ENCODE measurements around the gene SPTBN2. TPM values are rescaled to one million over a fixed set of nuclear protein-coding genes. Genes with fewer than 3 reads are reported as not detected.

The SPTBN2 gene
- total RNA-seq, 4 donors from 2014 or later, result 3.1 to 18.3 (median 8.5) TPM

- no peaks in the 10 kb centered on the region for H3K27me3 ChIP-seq
- no peaks in the 10 kb centered on the region for H3K4me1 ChIP-seq
- H3K4me3 ChIP-seq, result no peak overlapping the region
- 16 to 18% methylated on average over 6 of the region's 6 CpGs for WGBS, 2 donors
- H3K36me3 ChIP-seq, result peaks cover 0 to 16% (median 0%) of the 10 kb centered on the region in 3 donors
- H3K27ac ChIP-seq, result no peak overlapping the region
- DNase-seq (ENCODE audit: low spot score in 2 of 2), result peak; percentile 80 to 92
- TF ChIP-seq POLR2A (IDR thresholded peaks at IDR 0.05) (no peak), EP300 (IDR thresholded peaks at IDR 0.05) (peak in 1 of 2 donors; percentile 50), CTCF (IDR thresholded peaks at IDR 0.05) (peak; percentile 82 to 94 (median 87))
- H3K9me3 ChIP-seq, result peaks cover 0 to 10% (median 0%) of the 10 kb centered on the region in 4 donors
These were observed 34.2 kb downstream of the SPTBN2 start for GRCh38 chr11:66694732-66695207.

GRCh38 chr11:66694056-66694410 lies 35.0 kb downstream of the SPTBN2 start:
- Histone ChIP-seq H3K9me3 (peaks cover 0 to 2% (median 0%) of the 10 kb centered on the region in 4 donors), H3K36me3 (peaks cover 0 to 10% (median 0%) of the 10 kb centered on the region in 3 donors), H3K4me1 (no peaks in the 10 kb centered on the region), H3K4me3 (no peak overlapping the region), H3K27ac (no peak overlapping the region), H3K27me3 (no peaks in the 10 kb centered on the region)
- DNase-seq (ENCODE audit: low spot score in 2 of 2), result no peak
- TF ChIP-seq CTCF (IDR thresholded peaks at IDR 0.05), result no peak
- no peak for TF ChIP-seq POLR2A (IDR thresholded peaks at IDR 0.05)
- TF ChIP-seq EP300 (IDR thresholded peaks at IDR 0.05), result no peak
- 90% methylated on average over 13 of the region's 13 CpGs for WGBS, 2 donors

GRCh38 chr11:66693356-66694055 lies 35.5 kb downstream of the SPTBN2 start:
- no peak overlapping the region for H3K4me3 ChIP-seq
- no peaks in the 10 kb centered on the region for H3K27me3 ChIP-seq
- H3K36me3 ChIP-seq, result peaks cover 0 to 5% (median 0%) of the 10 kb centered on the region in 3 donors
- WGBS, 2 donors, result 92 to 94% methylated on average over 14 to 15 of the region's 15 CpGs
- H3K27ac ChIP-seq, result no peak overlapping the region
- no peak for TF ChIP-seq EP300 (IDR thresholded peaks at IDR 0.05)
- TF ChIP-seq POLR2A (IDR thresholded peaks at IDR 0.05), result no peak
- no peak for TF ChIP-seq CTCF (IDR thresholded peaks at IDR 0.05)
- no peaks in the 10 kb centered on the region for H3K4me1 ChIP-seq
- DNase-seq (ENCODE audit: low spot score in 2 of 2), result no peak
- H3K9me3 ChIP-seq, result no peaks in the 10 kb centered on the region

DNA sequence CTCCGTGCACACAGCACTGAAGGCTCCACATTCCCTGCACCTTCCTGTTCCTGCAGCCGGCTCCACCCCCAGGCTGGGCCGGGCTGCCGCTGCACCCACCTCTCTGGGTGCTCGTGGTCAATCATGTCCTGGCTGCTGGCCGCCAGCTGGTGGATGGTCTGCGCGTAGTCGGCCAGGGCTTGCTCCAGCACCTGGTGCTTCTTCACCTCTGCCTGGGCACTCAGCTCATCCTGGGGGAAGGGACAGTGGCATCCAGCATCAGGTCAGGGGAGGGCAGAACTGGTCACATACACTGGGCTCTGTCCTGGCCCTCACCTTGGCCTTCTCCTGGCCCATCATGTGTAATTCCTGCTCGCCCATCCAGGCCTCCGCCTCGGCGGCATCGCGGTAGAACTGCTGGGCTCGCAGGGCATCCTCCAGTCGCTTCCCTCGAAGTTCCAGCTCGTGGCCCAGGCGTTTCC lies 36.1 kb downstream of the SPTBN2 start:
- H3K27ac ChIP-seq, result no peak overlapping the region
- no peak for DNase-seq (ENCODE audit: low spot score in 2 of 2)
- 88% methylated on average over 18 to 20 of the region's 20 CpGs for WGBS, 2 donors
- H3K36me3 ChIP-seq, result no peaks in the 10 kb centered on the region
- H3K27me3 ChIP-seq, result no peaks in the 10 kb centered on the region
- no peaks in the 10 kb centered on the region for H3K9me3 ChIP-seq
- H3K4me3 ChIP-seq, result no peak overlapping the region
- TF ChIP-seq EP300 (IDR thresholded peaks at IDR 0.05), result no peak
- TF ChIP-seq CTCF (IDR thresholded peaks at IDR 0.05), result no peak
- TF ChIP-seq POLR2A (IDR thresholded peaks at IDR 0.05), result no peak
- H3K4me1 ChIP-seq, result no peaks in the 10 kb centered on the region

DNA sequence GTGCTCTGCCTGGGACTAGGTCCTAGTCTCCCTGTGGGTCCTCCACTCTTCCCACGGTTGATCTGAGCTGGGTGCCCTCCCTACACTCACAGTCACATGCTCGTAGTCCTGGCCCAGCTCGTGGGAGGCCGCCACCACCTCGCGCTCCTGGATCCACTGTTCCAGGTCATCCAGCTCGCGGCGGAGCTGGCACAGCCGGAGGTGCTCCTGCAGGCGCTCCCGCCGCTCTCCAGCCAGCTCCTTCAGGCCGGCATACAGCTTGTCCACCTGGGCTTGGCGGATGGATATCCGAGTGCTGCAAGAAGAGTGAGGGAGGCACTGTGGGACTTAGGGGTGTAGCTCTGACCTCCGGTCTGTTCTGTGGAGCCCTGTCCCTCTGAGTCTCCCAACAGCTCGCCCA lies 36.6 kb downstream of the SPTBN2 start:
- no peaks in the 10 kb centered on the region for H3K27me3 ChIP-seq
- H3K4me1 ChIP-seq, result no peaks in the 10 kb centered on the region
- H3K9me3 ChIP-seq, result no peaks in the 10 kb centered on the region
- 85 to 88% methylated on average over 13 to 17 of the region's 18 CpGs for WGBS, 2 donors
- no peak overlapping the region for H3K4me3 ChIP-seq
- H3K27ac ChIP-seq, result no peak overlapping the region
- TF ChIP-seq POLR2A (IDR thresholded peaks at IDR 0.05), result no peak
- H3K36me3 ChIP-seq, result no peaks in the 10 kb centered on the region
- DNase-seq (ENCODE audit: low spot score in 2 of 2), result no peak

Data from tibial nerve (tissue), 4 donors.